Embryonic facial prominence (tissue), 1 donor: ENCODE data around the gene THAP10.
A peak's percentile ranks its signal among the peaks of the same experiment; 100 is the strongest.
"Not testable (repeated sequence)": the region's sequence is repeated elsewhere in the genome, so short reads cannot be mapped to it uniquely, and the experiment has no call there.

Source experiments
- DNase-seq: peaks from one replicate; pipeline ENCODE4 v3.0.0-alpha.2; 2016; ENCODE audit errors: extremely low spot score

Gene THAP10

DNA sequence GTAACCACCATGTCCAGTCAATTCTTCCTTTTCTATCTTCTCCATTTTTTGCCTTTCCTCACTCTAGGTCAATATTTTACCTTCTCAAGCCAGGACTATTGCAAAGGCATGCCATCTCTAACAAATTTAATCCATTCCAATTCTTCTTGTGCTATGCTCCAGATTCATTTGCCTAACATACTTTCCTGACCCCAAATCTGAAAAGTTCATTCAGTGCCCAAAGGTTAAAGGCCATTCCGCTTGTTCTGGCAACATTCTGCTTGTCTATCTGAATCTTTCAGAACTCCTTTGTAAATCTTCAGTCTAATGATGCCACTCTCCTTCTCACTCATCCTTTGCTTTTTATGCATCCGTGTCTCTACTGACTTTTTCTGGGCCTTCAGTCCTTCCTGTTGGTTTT is 15.6 kb downstream of the THAP10 start:
- DNase-seq: no peak

GRCh38 chr15:70876011-70876410 is 16.2 kb downstream of the THAP10 start:
- DNase-seq: no peak

DNA sequence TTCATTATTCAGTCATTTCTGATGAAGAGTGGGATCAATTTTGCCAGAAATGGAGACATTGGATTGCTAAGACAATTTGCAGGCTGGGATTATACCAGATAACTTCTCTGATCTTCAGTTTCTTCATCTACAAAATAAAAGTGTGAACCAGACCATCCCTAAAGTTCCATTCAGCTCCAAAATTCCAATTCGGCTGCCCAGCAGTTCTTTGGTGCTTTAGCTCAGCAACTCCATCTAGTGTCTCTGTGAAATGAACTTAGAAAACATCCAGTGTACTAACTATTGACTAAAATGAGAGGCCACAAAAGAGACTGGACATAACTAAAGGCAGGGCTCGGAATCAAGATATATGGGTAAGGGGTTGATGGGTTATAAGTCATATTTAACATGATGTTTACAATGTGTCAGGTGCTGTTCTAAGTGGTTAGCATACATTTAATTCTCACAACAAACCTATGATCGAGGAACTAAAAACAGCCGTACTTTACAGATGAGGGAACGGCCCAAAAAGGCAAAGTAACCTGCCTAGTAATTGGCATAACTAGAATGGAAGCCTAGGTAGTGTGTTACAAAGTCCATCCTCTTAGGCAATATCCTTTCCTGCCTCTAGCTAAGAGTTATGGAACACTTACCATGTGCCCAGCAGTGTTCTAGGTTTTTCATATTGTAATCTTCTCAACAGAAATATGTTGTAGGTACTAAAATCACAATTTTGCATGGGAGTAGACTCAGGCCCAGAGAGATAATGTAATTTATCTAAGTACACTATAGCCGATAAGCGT is 17.0 kb downstream of the THAP10 start:
- no peak for DNase-seq

- DNase-seq: no peak
Observed at GRCh38 chr15:70873232-70874054, 18.8 kb downstream of the THAP10 start.

DNA sequence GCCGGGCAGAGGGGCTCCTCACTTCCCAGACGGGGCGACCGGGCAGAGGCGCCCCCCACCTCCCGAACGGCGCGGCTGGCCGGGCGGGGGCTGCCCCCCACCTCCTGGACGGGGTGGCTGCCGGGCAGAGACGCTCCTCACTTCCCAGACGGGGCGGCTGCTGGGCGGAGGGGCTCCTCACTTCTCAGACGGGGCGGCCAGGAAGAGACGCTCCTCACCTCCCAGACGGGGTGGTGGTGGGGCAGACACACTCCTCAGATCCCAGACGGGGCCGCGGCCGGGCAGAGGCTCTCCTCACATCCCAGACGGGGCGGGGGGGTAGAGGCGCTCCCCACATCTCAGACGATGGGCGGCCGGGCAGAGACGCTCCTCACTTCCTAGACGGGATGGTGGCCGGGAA is 20.7 kb downstream of the THAP10 start:
- not testable (repeated sequence) for DNase-seq

GRCh38 chr15:70870051-70870450 is 22.2 kb downstream of the THAP10 start:
- DNase-seq: no peak

- no peak for DNase-seq
Observed at GRCh38 chr15:70869346-70869745, 22.9 kb downstream of the THAP10 start.

DNA sequence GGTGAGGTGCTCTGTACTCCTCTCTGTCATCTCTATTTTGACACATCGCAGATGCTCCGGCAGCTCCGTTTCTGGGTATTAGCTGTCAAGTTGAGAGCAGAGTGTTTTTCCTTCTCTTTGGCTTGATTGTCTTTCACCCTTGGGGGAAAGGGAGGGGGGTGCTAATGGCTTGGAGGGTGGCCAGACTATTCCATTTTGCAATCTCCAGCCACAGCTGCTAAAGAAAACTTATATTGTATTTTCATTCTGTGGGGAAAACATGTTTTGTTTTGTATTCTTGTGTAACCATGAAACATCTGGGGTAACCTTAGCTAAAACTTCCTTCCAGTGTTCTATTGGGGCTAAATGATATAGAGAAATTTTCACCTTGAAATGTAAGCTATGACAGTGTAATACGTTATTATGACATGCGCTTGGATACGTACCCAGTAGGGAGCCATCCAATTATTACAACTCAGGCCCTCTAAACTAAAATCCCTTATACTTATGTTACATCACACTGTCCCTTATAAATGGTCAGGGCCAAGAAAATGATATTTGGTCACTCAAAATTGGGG is 24.2 kb downstream of the THAP10 start:
- no peak for DNase-seq

GRCh38 chr15:70866982-70867641 is 25.1 kb downstream of the THAP10 start:
- no peak for DNase-seq

DNA sequence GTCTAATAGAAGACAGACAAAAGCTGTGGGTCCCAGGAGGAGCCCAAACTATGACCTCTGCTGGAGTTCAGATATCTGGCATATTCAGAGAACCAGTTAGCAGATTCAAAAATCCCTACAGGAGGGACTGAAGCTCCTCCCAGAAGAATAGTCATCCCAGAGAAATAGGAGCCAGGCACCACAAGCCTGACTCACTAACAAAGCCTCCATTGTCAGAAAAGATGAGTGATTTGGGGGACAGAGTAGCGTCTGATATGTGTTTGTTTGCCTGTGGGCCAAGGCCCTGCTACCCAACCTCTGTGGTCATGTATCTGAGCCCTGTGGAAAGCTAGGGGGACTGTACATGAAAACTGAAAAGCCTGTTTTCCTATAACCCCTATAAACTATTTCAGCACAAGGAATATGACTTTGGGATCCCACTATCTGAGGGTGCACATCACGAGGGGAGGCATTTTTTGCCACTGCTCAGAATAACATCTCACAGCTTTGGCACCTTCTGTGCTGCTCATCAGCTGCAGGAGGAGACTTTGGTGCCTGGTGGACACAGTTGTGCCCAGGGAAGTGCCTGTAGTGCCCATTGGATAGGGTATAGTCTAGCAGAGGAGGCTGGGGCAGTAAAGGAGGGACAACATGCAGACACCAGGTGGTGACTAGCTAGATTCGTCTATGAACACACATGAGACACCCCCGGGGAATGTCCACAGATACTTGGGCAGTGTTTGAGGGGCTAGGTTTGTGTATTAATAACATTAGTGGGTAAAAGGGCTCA is 28.6 kb downstream of the THAP10 start:
- DNase-seq: no peak

- DNase-seq: no peak
Observed at GRCh38 chr15:70859998-70860397, 32.2 kb downstream of the THAP10 start.

GRCh38 chr15:70859322-70859908 is 32.8 kb downstream of the THAP10 start:
- DNase-seq: no peak

DNA sequence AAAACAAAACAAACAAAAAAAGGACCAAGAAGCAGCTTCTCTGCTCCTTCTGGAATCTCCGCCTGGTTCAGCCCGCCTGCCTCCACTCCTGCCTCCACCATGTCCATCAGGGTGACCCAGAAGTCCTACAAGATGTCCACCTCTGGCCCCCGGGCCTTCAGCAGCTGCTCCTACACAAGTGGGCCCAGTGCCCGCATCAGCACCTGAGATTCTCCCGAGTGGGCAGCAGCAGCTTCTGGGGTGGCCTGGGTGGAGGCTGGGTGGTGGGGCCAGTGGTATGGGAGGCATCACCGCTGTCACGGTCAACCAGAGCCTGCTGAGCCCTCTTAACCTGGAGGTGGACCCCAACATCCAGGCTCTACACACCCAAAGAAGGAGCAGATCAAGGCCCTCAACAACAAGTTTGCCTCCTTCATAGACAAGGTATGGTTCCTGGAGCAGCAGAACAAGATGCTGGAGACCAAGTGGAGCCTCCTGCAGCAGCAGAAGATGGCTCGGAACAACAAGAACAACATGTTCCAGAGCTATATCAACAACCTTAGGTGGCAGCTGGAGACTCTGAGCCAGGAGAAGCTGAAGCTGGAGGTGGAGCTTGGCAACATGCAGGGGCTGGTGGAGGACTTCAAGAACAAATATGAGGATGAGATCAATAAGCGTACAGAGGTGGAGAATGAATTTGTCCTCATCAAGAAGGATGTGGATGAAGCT is 33.5 kb downstream of the THAP10 start:
- not testable (repeated sequence) for DNase-seq

- no peak for DNase-seq
Observed at GRCh38 chr15:70857562-70858285, 34.5 kb downstream of the THAP10 start.

DNA sequence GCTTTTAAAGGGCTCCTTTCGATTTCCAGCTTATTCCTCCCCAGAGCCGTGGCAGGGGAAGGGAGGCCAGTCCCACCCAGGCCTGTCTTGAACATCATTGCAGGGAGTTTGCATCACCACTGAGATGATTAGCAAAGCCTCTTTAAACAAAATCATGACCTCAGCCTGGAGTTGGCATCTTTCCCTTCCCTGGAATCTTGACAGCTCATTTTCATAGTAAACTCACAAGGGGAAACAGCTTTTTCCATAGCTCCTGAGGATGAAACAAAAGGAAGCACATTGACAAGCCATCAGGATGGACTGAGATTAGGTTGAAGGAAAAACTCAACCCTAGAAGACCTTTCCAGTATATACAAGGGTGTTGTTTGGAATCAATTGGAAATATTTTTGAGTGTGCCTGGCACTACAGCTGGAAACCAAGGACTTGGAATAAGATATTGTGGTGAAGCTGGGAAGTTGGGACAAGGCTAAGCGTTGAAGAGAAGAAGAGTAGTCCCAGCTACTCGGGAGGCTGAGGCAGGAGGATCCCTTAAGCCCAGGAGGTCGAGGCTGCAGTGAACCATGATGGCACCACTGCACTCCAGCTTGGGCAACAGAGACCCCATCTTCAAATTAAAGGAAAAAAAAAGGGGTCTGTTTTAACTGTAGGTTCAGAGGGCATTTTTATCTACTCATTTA is 35.2 kb downstream of the THAP10 start:
- DNase-seq: peak; percentile 59

DNA sequence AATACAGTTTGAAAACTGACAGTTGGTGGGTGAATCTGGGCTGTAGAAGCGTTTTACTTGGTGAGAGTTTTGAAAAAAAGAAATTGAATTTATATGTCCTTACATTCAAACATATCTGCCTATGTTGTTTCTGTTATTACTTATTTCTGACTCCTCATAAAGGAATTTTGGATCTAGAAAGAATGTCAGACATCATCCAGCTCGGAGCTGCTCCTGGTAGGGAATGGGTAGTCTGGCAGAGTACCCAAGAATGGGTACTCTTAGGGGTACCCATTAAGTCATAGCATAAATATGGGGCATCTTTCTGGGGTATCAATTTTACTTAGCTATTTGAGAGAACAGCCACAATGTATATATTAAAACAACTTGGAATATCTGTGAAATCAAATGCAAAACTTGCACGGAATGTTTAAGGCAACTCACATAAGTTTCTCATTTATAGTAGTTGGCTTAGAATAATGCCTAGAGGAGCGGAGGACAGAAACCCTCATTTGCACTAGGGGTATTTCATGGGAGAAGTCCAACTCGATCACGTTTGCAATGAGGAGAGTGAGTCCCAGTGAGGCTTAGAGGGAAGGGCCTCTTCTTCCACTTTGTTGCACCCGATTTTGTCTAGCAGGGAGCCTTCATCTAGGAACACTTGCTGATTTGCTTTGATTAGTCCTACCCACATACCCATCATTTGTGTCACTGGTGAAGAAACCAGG is 35.9 kb downstream of the THAP10 start:
- peak; percentile 46 for DNase-seq

- DNase-seq: no peak
Observed at GRCh38 chr15:70855764-70856163, 36.5 kb downstream of the THAP10 start.

DNA sequence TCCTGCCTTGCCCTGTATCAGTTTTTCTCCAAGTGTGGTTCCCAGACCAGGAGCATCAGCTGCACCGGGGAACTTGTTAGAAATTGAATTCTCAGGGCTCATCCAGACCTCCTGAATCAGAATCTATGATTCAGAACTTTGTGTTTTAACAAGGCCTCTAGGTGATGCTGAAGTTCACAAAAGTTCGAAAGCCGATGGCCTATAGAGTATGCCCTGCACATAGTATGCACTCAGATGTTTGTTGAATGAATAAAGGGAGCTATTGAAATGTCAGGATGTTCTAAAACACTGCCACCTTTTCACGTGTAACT is 37.6 kb downstream of the THAP10 start:
- no peak for DNase-seq
